Stomach (tissue), 9 donors: ENCODE results near the gene COX7A2L. TPM values are rescaled to one million over a fixed set of nuclear protein-coding genes. Genes with fewer than 3 reads are reported as not detected.

Experiments
- DNase-seq, 2 donors: peaks; one replicate each; pipeline versions ENCODE4 v3.0.0 to v3.0.0-alpha.2; 2013 to 2019
- H3K27ac ChIP-seq, 5 donors: fragments of 200-600 bp in 4 of 5; sonication (generic) in 4 of 5; one replicate each; pipeline ENCODE4 v1.5.1; 2013 to 2019; ENCODE audit warnings: mild to moderate bottlenecking in 1 of 5, moderate library complexity in 1 of 5
- H3K27me3 ChIP-seq, 3 donors: fragments of 200-600 bp; sonication (generic); one replicate each; pipeline ENCODE4 v1.5.1; 2017 to 2019; ENCODE audit warnings: mixed run types in 1 of 3
- H3K36me3 ChIP-seq, 4 donors: fragments of 200-600 bp; sonication (generic); 1 replicate in 3 of 4; 2 replicates in 1 of 4; pipeline ENCODE4 v1.5.1; 2016 to 2019
- H3K4me1 ChIP-seq, 4 donors: fragments of 200-600 bp; sonication (generic); one replicate each; pipeline ENCODE4 v1.5.1; 2016 to 2019
- H3K4me3 ChIP-seq, 4 donors: fragments of 200-600 bp; sonication (generic) in 3 of 4; one replicate each; pipeline ENCODE4 v1.5.1; 2016 to 2019; ENCODE audit warnings: mild to moderate bottlenecking in 1 of 4
- H3K9me3 ChIP-seq, 4 donors: fragments of 200-600 bp; sonication (generic); one replicate each; pipeline ENCODE4 v1.5.1; 2016 to 2019
- CTCF ChIP-seq, 7 experiments: fragments of 450-650 bp in 4 of 7; fragments of 200-600 bp in 3 of 7; sonication (generic) in 3 of 7; IDR thresholded peaks; one replicate each; pipeline ENCODE4 v1.5.1; 2016 to 2019; ENCODE audit warnings: antibody characterized with exemption in 7 of 7, control low read depth in 2 of 7, mild to moderate bottlenecking in 1 of 7
- EP300 ChIP-seq: sonication (generic); formaldehyde crosslinking; IDR thresholded peaks from one replicate; pipeline ENCODE4 v1.6.1; 2017; ENCODE audit warnings: antibody characterized with exemption
- POLR2A ChIP-seq, 4 donors: fragments of 450-650 bp; IDR thresholded peaks; one replicate each; pipeline ENCODE4 v1.6.1; 2016; ENCODE audit warnings: antibody characterized with exemption in 4 of 4, control low read depth in 2 of 4, mild to moderate bottlenecking in 1 of 4, moderate library complexity in 1 of 4
- POLR2AphosphoS5 ChIP-seq, 3 donors: sonication (generic); formaldehyde crosslinking; IDR thresholded peaks; one replicate each; pipeline ENCODE4 v1.6.1; 2016; ENCODE audit warnings: antibody characterized with exemption in 3 of 3
- WGBS, 5 donors: extraction: QIAGEN DNeasy Blood & Tissue Kit in 3 of 5; methylation state at CpG; one replicate each; pipeline versions ENCODE4 v1.1.5 to v1.1.7; 2013 to 2018; 5-methylcytosine and 5-hydroxymethylcytosine counted together
- intact Hi-C: fragments of 100-400 bp; cut with DNase I; formaldehyde crosslinking; loops from one replicate; pipeline ENCODE4 v1.15.1; 2023; ENCODE audit warnings: low total_unique reads
- polyA plus RNA-seq, 3 donors: library from polyadenylated mRNA; stranded (reverse); fragments of 200-250 nt; gene quantifications; one replicate each; pipeline ENCODE4 v1.2.3, GENCODE V29; 2013
- total RNA-seq, 5 donors: library from RNA; depleted of rRNA; stranded (reverse); fragments of >200 nt; gene quantifications; one replicate each; pipeline versions ENCODE4 v1.1.0 to v1.2.3, GENCODE V29; 2014 to 2016
- donor health status: healthy with polysubstance abuse.
- donor health status: Bipolar disorder and iron deficiency.
- donor health status: healthy.

Gene COX7A2L
- total and polyA plus RNA-seq, 8 donors, result 36.2 to 222 (median 100) TPM

DNA sequence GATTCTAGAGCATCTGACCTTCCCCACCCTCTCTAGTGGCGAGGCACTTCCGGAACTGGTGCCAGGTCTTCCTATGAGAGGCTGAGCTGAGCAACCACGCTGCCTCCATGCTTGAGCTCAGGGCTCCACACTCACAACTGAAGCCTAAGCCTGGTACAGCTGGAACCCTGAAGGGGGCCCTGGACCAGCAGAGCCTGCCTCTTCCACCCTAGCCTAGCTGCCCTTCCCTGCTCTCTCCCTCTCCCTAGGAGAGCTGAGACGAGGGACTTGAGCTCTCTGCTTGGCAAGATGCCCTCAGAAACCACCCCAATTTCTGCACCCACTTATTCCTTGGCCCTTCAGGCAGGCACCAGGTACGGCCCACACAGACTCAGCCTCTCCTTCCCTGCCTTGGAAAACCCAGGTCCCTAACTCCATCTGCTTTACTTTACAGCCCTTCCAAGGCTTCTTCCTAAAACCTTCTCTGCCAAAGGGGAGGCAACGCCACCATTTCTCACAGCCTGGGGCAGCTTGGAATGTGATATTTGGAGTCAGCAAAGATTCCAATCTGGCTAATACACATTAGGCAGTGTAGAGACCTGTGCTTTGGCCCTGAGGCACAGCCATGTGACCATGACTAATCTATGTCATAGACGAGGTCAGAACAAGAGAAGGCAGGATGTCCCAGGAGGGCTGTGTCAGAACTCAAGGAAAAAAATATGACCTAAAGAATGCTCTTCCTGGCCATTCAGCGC lies 18.8 kb downstream of the COX7A2L start:
- peak in 1 of 2 donors; percentile 35 for DNase-seq
- peaks cover 8 to 35% (median 24%) of the 10 kb centered on the region in 4 donors for H3K4me1 ChIP-seq
- no peak for TF ChIP-seq CTCF (IDR thresholded peaks at IDR 0.05)
- no peak for TF ChIP-seq POLR2A (IDR thresholded peaks at IDR 0.05)
- no peak for TF ChIP-seq EP300
- TF ChIP-seq POLR2AphosphoS5 (IDR thresholded peaks at IDR 0.05), result peak in 1 of 3 donors; percentile 46

GRCh38 chr2:42340938-42341636 lies 19.9 kb downstream of the COX7A2L start:
- TF ChIP-seq POLR2A (IDR thresholded peaks at IDR 0.05) (no peak), POLR2AphosphoS5 (IDR thresholded peaks at IDR 0.05) (no peak), CTCF (IDR thresholded peaks at IDR 0.05) (no peak), EP300 (no peak)
- peaks cover 8 to 31% (median 22%) of the 10 kb centered on the region in 4 donors for H3K4me1 ChIP-seq
- no peaks in the 10 kb centered on the region for H3K9me3 ChIP-seq
- 90 to 93% (median 91%) methylated on average over 9 to 10 of the region's 10 CpGs for WGBS, 5 donors
- DNase-seq, result no peak
- intact Hi-C loops, result no loop called here
- peak overlapping the region in 1 of 5 donors; percentile 6 for H3K27ac ChIP-seq
- no peaks in the 10 kb centered on the region for H3K27me3 ChIP-seq
- peaks cover 5 to 69% (median 64%) of the 10 kb centered on the region in 4 donors for H3K36me3 ChIP-seq
- H3K4me3 ChIP-seq, result no peak overlapping the region

More for the DNA sequence above, 18.8 kb downstream of the COX7A2L start:
- peaks cover 5 to 63% (median 60%) of the 10 kb centered on the region in 4 donors for H3K36me3 ChIP-seq
- H3K27me3 ChIP-seq, result no peaks in the 10 kb centered on the region
- intact Hi-C loops, result no loop called here
- H3K27ac ChIP-seq, result peak overlapping the region in 3 of 5 donors; percentile 50 to 59 (median 54)
- WGBS, 5 donors, result 66 to 73% (median 70%) methylated on average over 7 to 8 of the region's 8 CpGs
- no peak overlapping the region for H3K4me3 ChIP-seq
- H3K9me3 ChIP-seq, result no peaks in the 10 kb centered on the region

DNA sequence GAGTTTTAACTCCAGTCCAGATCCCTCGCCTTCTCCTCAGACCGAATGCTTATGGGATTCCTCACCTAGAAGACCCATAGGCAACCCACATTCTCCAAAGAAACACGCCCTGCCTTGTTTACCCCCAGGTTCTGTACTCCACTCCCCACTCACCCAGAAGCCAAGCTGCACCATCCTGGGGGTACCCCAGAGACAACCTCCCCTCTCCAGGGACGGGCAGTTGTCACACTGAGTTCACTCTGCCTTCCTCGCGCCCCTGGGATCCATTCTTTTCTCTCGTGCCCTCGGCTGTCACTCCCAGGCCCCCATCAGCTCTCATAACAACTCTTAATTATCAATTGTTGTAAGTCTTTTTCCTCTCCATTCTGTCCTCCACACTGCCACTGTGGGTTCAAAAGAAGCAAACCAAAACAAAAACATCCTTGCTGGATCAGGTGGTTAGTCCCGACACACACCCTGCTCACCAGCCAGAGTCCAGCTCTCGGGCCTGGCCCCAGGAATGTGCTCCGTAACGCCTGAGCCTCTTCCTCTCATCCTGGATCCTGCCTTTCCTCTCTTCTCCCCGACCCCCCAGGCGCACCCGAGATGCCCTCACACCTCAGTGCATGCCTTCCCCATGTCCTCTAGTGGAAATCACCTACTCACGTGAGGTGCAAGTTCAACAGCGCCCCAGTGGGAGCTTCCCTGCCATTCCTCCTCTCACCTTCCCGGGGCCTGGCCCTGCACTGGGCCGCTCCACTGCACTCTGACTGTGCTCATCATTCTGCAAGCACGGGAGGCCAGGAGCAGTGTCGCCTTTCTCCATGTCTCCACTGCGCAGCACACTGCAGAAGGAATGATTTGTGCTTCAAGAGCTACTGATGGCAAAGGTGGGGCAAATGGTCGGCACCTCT lies 20.7 kb downstream of the COX7A2L start:
- Histone ChIP-seq H3K9me3 (no peaks in the 10 kb centered on the region), H3K27ac (no peak overlapping the region), H3K4me3 (no peak overlapping the region), H3K4me1 (peaks cover 8 to 26% (median 19%) of the 10 kb centered on the region in 4 donors), H3K36me3 (peaks cover 11 to 69% (median 64%) of the 10 kb centered on the region in 4 donors), H3K27me3 (no peaks in the 10 kb centered on the region)
- 85 to 97% (median 91%) methylated on average over 23 of the region's 23 CpGs for WGBS, 5 donors
- TF ChIP-seq POLR2A (IDR thresholded peaks at IDR 0.05), result no peak
- no peak for TF ChIP-seq CTCF (IDR thresholded peaks at IDR 0.05)
- no peak for TF ChIP-seq POLR2AphosphoS5 (IDR thresholded peaks at IDR 0.05)
- no peak for TF ChIP-seq EP300
- DNase-seq, result no peak
- intact Hi-C loops, result no loop called here
